COLO829 (cell line): ENCODE data around the gene ULK2.
A peak's percentile ranks its signal among the peaks of the same experiment; 100 is the strongest.

Source experiments
- DNase-seq: peaks from one replicate; pipeline ENCODE4 v3.0.0; 2012; ENCODE audit warnings: low spot score

Gene ULK2

GRCh38 chr17:19747159-19747719 lies 120.5 kb downstream of the ULK2 start:
- DNase-seq: no peak

DNA sequence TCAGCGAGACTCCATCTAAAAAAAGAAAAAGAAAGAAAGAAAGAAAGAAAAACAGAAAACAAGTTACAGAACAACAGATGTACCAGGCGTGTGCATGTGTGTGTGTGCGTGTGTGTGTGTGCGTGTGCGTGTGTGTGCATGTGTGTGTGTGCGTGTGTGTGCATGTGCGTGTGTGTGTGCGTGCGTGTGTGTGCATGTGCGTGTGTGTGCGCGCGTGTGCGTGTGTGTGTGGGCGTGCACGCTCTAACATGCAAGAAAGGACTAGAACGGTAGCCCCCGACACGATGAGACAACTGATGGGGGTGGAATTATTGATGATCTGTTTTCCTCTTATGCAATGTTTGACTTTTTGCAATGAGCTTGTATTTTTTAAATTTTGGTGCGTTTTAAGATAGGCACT lies 121.2 kb downstream of the ULK2 start:
- DNase-seq: no peak

- DNase-seq: peak; percentile 46
Observed at GRCh38 chr17:19744922-19745757, 122.6 kb downstream of the ULK2 start.

- no peak for DNase-seq
Observed at GRCh38 chr17:19744492-19744891, 123.2 kb downstream of the ULK2 start.

DNA sequence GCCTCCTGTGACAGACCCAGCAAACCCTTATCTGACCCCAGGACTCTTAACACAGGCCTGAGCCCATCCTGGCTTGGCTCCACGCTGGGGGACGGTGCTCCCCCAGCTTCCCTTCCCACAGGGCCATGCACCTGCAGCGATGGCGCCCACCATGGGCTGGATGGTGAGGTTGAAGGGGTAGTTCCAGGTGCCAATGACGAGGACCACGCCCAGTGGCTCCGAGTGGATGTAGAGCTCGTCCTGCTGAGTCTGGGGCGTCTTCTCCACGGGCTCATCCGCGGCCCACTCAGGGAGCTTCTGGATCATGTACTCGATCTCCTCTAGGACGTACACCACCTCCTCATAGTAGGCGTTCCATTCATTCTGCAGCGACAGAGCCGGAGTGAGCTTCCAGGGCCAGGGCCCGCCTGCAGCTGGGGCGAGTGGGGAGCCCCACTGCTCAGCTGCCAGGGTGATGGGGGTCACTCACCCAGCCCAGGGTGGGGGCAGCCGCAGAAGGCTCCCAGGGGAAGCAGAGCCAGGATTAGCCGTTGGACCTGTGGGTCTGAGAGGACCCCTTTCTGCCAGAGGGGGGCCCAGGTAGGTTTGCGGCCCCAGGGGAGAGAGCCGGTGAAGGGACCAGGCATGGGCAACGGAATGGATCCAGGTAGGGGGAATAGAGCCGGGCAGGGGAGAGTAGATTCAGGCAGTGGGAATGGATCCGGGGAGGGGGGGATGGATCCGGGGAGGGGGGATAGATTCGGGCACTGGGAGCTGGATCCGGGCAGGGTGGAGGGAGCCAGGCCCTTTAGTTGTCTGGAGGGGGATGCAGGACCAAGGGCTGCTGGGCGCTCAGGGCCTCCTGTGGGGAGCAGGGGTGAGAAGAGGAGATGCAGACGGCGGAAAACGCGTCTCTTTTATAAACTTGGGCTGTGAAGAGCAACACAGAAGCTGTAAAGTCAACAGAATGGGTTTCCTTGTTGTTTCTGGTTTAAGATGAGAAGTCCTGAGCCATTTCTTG lies 124.3 kb downstream of the ULK2 start:
- no peak for DNase-seq

GRCh38 chr17:19742495-19742894 lies 125.2 kb downstream of the ULK2 start:
- DNase-seq: no peak

GRCh38 chr17:19741832-19742457 lies 125.8 kb downstream of the ULK2 start:
- no peak for DNase-seq

GRCh38 chr17:19740933-19741332 lies 126.8 kb downstream of the ULK2 start:
- DNase-seq: no peak

DNA sequence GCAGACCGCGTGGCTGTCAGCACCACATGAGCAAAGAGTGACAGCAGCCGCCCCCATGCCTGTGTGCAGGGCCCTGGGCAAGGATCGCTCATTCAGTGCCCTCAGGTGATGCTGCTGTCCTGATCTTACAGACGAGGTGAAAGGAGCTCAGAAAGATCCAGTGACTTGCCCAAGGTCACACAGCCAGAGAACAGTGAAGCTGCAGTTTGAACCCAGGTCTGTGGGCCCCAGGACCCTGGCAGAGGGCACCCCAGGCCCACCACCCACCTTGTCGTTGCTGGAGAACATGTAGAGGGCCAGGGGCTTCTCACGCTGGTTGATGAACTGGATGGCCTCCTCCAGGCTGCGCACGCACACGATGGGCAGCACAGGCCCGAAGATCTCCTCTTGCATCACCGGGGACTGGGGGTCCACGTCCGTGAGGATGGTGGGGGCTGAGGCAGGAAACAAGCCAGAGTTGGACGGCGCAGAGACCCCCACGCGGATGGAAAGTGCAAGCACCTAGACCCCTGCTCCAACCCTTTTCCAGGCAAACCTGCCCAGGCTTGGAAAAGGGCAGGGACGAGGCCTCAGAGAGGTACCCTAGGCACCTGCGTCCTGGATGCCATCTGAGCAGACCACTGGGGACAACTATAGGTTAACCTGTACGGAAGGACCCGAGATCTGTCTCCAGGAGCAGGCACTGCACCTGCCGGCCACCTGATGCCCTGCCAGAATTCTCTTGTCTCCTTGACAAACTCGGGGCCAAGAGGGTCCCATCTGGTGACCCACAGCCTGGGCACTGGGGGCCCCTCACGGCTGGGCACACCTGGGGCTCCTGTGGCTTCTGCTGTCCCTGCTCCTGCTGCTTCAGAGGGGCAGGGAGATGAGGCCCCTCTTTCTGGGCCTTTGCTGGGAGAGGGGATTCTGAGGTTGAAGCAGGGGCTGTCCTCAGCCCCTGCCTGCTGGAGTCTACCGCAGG lies 128.2 kb downstream of the ULK2 start:
- no peak for DNase-seq

- DNase-seq: no peak
Observed at GRCh38 chr17:19738757-19739156, 129.0 kb downstream of the ULK2 start.

DNA sequence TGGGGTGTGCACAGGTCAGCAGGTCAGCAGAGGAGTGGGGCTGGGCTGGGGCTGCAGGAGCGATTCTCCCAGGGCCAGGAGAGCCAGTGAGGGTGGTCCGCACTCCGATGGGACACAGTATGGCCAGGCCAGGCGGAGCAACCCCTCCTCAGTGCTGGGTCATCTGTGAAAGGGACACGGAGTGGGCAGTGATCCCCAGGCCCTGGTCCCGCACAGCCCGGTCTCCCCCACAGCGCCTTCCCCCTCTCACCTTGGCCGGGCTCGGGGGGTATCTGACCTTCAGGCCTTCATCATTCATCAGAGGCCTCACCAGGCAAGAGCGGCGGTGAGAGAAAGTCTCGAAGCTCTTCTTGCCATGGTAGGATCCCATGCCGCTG lies 129.7 kb downstream of the ULK2 start:
- DNase-seq: no peak

DNA sequence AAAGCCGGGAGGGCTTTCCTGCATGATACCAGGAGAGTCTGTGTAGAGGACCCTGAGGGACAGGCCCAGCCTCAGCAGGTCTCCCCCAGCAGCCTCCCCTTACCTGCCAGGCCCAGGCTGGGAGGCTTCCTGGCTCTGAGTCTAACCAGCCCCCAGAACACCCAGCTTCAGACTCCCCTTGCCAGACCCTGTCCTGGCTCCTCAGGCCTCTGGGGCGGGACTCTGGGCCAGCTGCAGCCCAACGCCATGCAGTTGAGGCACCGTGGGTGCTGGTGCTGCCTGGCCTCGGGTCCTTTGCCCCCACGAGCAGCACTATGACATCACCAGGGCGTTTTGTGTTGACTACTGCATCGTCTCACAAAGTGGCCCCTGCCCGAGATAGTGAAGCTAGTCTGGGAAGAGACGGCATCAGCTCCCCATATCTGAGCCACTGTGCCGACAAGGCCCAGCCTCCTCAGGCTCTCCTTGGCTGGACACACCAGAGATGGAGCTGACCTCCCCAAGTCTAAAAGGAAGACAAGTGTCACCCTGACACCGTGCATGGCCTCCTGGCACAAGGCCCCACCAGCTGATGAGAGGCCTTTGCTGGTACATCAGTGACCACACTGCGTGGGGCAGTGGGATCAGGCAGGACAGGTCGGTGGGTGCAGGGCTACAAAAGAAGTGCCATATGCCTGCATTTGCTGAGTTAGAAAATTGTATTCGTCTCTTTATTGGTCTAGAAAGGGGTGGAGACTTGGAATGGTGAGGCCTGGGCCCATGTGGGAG lies 130.2 kb downstream of the ULK2 start:
- DNase-seq: no peak

DNA sequence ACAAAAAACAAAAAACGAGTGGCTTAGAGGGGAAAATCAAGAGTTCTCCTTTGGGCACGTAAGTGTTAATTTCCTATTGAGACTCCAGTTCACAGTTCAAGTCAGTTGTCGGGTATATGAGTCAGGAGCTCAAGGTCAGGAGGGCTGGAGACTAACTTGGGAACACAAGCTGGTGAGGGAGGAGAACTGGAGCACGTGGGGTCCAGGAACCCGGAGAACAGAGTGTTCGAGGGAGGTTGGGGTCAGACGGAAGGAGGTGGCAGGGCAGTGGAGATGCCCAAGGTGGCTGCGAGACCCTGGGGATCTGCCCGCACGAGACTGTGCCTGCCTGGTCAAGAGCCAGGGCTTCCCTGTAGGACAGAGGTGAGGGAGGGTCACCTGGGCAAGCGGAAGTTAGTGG lies 131.7 kb downstream of the ULK2 start:
- DNase-seq: no peak

DNA sequence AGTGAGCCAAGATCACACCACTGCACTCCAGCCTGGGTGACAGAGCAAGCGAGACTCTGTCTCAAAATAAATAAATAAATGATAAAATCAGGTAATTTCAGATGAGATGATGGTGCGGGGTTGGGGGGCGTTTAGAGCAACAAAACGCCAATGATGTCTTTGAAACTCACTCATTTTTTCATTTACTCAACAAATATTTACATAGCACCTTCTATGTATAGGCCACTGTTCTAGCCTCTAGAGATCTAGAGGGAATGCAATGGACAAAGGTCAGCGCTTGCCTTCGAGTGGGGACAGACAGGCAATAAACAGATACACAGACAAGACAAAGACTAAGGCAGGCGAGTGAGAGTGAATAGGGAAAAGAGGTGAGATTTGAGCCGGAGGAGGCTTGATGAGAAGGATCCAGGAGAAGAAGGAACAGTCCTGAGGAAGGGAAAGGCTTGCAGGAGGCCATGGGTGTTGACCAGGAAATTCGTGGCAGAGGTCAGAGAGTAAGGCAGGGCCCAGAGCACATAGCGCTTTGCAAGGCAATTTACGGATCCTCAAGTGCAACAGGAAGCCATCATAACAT lies 133.7 kb downstream of the ULK2 start:
- DNase-seq: no peak

DNA sequence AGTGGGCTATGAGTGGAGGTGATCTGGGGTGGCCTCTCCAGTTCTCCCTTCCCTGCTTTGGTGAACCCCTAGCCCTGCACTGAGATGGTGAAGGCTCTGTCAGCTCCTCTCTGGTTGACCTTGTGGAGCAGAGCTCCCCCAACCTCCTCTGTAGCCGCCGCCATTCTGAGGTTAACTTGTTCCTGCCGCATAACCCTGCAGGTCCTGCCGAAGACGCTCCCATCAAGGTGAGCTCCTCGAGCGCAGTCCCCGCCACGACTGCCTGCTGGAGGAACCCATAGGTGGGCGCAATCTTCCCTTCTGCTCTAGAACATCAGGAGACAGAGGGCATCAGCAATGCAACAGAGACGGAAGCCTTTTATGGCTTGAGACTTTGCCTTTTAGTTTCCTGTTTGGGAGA lies 136.1 kb downstream of the ULK2 start:
- DNase-seq: no peak

- DNase-seq: no peak
Observed at GRCh38 chr17:19730843-19731242, 136.9 kb downstream of the ULK2 start.

GRCh38 chr17:19729900-19730299 lies 137.8 kb downstream of the ULK2 start:
- no peak for DNase-seq

GRCh38 chr17:19728084-19728495 lies 139.6 kb downstream of the ULK2 start:
- DNase-seq: no peak

DNA sequence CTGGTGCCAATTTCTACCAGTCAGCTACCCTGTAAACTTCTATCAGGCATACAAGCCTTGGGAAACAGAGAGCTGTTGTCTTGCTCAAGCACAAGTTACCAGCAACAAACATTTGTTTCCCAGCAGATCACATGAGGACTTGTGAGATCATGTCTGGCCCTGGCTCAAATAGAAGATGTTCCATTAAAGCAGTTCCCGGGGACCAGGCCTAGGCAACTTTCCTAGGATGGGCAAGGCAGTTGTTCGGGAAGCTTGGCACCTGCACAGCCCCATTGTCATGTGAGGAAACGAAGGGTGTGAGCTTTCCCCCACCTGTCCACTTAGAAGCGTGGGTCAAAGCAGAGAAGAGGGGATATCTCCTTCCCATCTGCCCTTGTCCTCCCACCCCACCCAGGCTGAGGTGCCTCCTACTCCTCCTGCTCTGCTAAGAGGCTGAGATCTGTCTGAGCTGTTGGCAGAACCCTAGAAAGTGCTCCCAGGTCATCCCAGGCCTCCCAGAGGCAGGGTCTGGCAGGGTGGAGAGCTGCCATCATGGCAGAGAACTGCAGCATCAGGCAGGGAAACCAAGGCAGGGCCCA lies 140.1 kb downstream of the ULK2 start:
- DNase-seq: peak; percentile 67
